GM12864 (cell line): ENCODE data around the gene RHOBTB1.

Experiments used
- DNase-seq: peaks from one replicate; pipeline ENCODE4 v3.0.0-alpha.2; 2011; ENCODE audit warnings: low read depth
- H3K4me3 ChIP-seq: 2 replicates; pipeline ENCODE4 v1.5.1; 2011; ENCODE audit warnings: mild to moderate bottlenecking, low read depth, low read length, control low read depth
- TF ChIP-seq, protein P1 (sequence below): IDR thresholded peaks from 2 replicates; pipeline ENCODE4 v1.5.1; 2011; ENCODE audit warnings: low read depth, mild to moderate bottlenecking, moderate library complexity, low read length, control low read depth, inconsistent platforms; ENCODE audit errors: missing control alignments

The RHOBTB1 gene

DNA sequence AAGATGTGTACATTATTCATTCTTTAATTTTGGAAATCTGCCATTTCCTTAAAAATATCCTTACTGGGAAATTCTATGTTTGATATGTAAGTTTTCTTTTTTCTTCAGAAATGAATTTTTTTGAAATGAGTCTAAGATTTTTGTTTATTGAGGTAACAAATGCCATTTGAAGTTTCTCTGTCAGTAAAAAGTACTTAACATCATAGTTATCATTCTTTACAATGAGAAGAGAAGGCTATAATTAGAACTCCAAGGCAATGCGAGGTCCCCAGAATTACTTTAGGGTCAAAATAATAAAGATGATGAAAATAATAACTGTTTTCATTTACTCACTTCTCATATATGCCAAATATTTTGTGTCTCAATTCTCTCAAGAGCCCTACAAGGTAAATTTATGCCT is 37.0 kb upstream of the RHOBTB1 start:
- no peak overlapping the region for H3K4me3 ChIP-seq
- no peak for DNase-seq
- TF ChIP-seq, protein P1, sequence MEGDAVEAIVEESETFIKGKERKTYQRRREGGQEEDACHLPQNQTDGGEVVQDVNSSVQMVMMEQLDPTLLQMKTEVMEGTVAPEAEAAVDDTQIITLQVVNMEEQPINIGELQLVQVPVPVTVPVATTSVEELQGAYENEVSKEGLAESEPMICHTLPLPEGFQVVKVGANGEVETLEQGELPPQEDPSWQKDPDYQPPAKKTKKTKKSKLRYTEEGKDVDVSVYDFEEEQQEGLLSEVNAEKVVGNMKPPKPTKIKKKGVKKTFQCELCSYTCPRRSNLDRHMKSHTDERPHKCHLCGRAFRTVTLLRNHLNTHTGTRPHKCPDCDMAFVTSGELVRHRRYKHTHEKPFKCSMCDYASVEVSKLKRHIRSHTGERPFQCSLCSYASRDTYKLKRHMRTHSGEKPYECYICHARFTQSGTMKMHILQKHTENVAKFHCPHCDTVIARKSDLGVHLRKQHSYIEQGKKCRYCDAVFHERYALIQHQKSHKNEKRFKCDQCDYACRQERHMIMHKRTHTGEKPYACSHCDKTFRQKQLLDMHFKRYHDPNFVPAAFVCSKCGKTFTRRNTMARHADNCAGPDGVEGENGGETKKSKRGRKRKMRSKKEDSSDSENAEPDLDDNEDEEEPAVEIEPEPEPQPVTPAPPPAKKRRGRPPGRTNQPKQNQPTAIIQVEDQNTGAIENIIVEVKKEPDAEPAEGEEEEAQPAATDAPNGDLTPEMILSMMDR = no peak

DNA sequence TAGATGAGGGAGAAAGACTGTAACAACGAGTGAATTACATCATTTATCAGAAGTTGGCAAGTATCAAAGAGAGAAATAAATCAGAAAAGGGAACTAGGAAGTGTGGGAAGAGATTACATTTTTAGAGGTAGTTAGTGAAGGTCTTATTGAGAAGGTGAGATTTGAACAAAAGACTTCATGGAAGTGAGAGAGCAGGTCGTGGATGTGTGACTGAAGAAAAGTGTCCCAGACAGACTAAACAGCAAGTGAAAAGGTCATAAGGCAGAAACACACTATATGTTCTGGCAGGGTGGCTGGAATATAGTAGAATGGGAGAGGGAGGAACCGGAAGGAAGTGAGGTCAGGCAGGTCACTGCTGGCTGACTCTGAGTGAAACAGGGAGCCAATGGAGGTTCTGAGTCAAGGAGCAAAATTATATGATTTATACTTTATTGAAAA is 35.7 kb upstream of the RHOBTB1 start:
- H3K4me3 ChIP-seq = no peak overlapping the region
- TF ChIP-seq, protein P1 = no peak
- DNase-seq = no peak

DNA sequence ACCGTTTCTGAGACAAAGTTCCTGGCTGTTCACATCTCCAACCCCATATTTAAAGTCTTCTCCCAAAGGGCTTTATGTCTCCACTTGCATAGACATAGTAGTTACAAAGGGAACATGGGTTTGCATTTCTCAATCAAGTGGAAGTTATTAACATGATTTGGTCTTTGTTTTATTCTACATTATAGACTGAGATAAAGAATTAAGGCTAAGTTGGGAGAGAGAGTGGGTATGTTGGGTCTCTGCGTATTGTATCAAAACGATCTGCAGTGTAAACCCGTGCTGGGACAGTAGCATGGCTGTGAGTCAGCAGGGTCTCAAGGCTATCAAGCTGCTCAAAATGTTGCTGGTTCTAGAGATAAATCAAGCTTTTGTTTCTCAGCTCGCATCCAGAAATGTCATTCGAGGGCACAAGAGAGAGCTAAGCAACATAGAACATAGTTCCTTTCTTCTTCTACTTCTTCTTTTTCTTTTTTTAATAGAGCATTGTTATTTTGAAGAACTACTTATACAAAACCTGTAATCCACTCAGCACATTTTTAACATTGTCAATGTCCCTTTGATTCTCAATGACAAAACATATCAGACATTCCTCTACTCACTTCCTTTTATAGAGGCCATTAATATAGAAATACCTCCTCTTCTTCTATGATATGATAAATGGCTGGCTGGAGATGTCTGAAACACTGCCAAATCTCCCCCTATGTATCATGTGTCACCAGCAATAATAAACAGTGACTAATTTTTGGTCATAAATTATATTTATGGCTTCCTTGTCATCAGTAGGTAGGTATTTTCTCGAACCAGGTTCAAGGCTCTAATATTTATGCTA is 34.5 kb upstream of the RHOBTB1 start:
- TF ChIP-seq, protein P1 = no peak
- DNase-seq = no peak
- H3K4me3 ChIP-seq = no peak overlapping the region

DNA sequence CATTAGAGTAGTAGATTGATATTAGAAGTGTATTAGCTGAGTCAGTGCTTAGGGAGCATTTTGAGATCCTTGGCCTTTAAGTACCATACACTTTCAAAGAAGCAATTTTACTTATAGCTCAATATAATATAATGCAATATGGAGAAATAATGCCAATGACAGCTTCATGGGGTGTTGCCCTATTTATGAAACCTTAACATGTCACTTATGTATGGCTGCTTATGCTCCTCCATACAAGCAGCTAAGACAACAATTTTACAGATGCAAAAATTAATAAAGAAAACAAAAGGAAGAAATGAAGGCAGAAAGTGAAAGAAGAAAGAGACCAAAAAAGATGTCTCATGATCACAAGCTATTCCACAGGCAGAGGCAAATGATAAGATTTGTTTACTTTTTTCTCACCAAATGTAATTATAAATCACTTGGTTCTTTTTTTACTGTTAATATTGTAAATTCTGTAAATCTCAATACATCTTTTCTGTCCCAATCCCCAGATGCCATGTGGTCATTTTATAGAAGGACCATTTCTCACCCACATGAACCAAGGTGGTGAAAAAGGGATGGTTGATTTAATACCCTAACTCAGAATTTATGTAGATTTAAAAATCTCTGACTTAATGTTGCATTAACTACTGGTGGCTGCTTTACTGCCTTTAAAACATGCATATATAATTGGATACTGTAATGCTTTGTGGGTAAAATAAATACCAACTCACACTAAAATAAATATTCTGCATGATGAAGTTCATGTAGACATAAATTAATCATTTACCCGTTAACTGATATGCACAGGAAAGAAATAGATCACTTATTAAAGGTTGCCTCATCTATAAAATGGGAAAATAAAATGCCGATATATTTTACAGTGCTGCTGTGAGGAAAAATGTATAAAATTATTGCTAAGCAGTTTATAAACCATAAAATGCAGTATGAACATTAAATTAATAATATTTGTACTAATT is 33.5 kb upstream of the RHOBTB1 start:
- no peak for DNase-seq
- H3K4me3 ChIP-seq = no peak overlapping the region
- TF ChIP-seq, protein P1 = no peak

DNA sequence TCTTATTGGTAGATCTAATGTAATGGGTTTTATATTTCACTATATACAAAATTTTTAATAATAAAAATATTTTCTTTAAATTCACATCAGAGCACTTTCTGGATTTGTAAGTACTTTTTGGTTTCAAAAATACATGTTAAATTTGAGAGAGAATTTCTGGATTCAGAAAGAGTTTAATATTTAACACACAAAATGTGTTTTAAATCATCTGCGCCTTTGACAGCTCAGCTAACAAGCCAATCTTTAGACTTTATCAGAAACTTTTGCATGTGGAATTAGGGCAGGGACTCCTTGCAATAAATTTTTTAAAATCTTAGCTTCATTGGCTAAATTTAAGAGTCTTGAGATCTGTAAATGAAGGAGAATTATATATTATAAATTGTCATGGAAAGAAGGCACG is 32.7 kb upstream of the RHOBTB1 start:
- DNase-seq = no peak
- TF ChIP-seq, protein P1 = no peak
- H3K4me3 ChIP-seq = no peak overlapping the region

DNA sequence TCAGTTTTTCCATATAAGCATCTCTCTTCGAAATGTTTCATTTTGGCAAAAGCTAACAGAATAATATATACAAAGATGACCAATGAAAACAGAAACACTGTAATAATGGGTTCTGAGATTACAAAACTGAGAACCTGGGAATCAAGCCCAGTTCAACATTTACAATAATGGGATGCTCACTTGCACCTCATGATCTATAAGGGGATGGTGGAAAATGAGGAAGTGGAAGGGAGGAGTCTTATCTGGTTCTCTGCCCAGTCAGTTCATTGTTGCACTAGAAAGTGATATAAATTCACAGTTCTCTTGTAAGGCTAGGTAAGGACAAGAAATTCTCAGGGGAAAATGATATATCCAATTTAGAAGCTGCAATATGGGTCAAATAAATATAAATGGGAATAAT is 31.7 kb upstream of the RHOBTB1 start:
- TF ChIP-seq, protein P1 = no peak
- no peak overlapping the region for H3K4me3 ChIP-seq
- DNase-seq = no peak
